GM23338 (cell line): Measurements from ENCODE around the gene EYS. TPM values are rescaled to one million over a fixed set of nuclear protein-coding genes. Genes with fewer than 3 reads are reported as not detected.

Experiments
- ATAC-seq: fragments of 200-7000 bp; cut with Tn5 transposase; 3 replicates; pipeline ENCODE4 v1.9.1; 2020
- DNase-seq: peaks from one replicate; pipeline ENCODE4 v3.0.0-alpha.2; 2015; ENCODE audit warnings: low spot score
- H2AFZ ChIP-seq: fragments of 200-600 bp; sonication (generic); 2 replicates; pipeline ENCODE4 v1.8.0; 2016; ENCODE audit warnings: antibody characterized with exemption, mild to moderate bottlenecking, moderate library complexity
- H3F3A ChIP-seq: fragments of 200-600 bp; sonication (generic); replicated peaks from 2 replicates; pipeline ENCODE4 v1.8.0; 2017; ENCODE audit warnings: antibody characterized with exemption, mixed run types, low read depth
- H3K27ac ChIP-seq: fragments of 200-600 bp; sonication (generic); 2 replicates; pipeline ENCODE4 v1.6.1; 2016; ENCODE audit warnings: low read depth
- H3K27me3 ChIP-seq: fragments of 200-600 bp; sonication (generic); 2 replicates; pipeline ENCODE4 v1.8.0; 2016; ENCODE audit warnings: mild to moderate bottlenecking, mixed run types, moderate library complexity; ENCODE audit not compliant: insufficient read depth
- H3K36me3 ChIP-seq: fragments of 200-600 bp; sonication (generic); 2 replicates; pipeline ENCODE4 v1.8.0; 2016; ENCODE audit warnings: mild to moderate bottlenecking; ENCODE audit not compliant: insufficient read depth
- H3K4me1 ChIP-seq: fragments of 200-600 bp; sonication (generic); 2 replicates; pipeline ENCODE4 v1.8.0; 2016; ENCODE audit warnings: mild to moderate bottlenecking, moderate library complexity; ENCODE audit not compliant: insufficient read depth
- H3K4me2 ChIP-seq: fragments of 200-600 bp; sonication (generic); 2 replicates; pipeline ENCODE4 v1.7.1; 2017; ENCODE audit warnings: mixed run types
- H3K4me3 ChIP-seq: fragments of 200-600 bp; sonication (generic); 2 replicates; pipeline ENCODE4 v1.6.1; 2016; ENCODE audit warnings: mixed run types
- H3K79me2 ChIP-seq: fragments of 200-600 bp; sonication (generic); replicated peaks from 2 replicates; pipeline ENCODE4 v1.8.0; 2017; ENCODE audit warnings: mild to moderate bottlenecking; ENCODE audit not compliant: insufficient read depth
- H3K9me2 ChIP-seq: fragments of 200-600 bp; sonication (generic); 2 replicates; pipeline ENCODE4 v1.8.0; 2017; ENCODE audit not compliant: insufficient read depth
- H4K20me1 ChIP-seq: fragments of 200-600 bp; sonication (generic); replicated peaks from 2 replicates; pipeline ENCODE4 v1.8.0; 2017; ENCODE audit warnings: mild to moderate bottlenecking; ENCODE audit not compliant: insufficient read depth
- H3K27ac Mint-ChIP-seq: 2 replicates; pipeline ENCODE4 v1.8.0; 2020; ENCODE audit warnings: inconsistent platforms, mild to moderate bottlenecking, moderate library complexity, mixed read lengths
- H3K27me3 Mint-ChIP-seq: 3 replicates; pipeline ENCODE4 v1.8.0; 2022; ENCODE audit warnings: low read depth, mild to moderate bottlenecking, moderate library complexity, mixed read lengths, inconsistent platforms; ENCODE audit not compliant: insufficient read depth, poor library complexity
- H3K36me3 Mint-ChIP-seq: 3 replicates; pipeline ENCODE4 v1.8.0; 2021; ENCODE audit warnings: low read depth, mild to moderate bottlenecking, inconsistent platforms, moderate library complexity, mixed read lengths
- H3K4me1 Mint-ChIP-seq: 3 replicates; pipeline ENCODE4 v1.8.0; 2020; ENCODE audit warnings: mild to moderate bottlenecking, inconsistent platforms, mixed read lengths
- H3K4me3 Mint-ChIP-seq: 3 replicates; pipeline ENCODE4 v1.8.0; 2021; ENCODE audit warnings: moderate library complexity, mild to moderate bottlenecking, inconsistent platforms, mixed read lengths
- H3K9me3 Mint-ChIP-seq: 3 replicates; pipeline ENCODE4 v1.8.0; 2020; ENCODE audit warnings: moderate library complexity, mild to moderate bottlenecking, inconsistent platforms, mixed read lengths
- CREB1 ChIP-seq: fragments of 250-450 bp; sonication (Bioruptor Pico); IDR thresholded peaks from 2 replicates; pipeline ENCODE4 v1.5.0; 2020; ENCODE audit warnings: low read depth, mild to moderate bottlenecking, moderate library complexity
- CTCF ChIP-seq, 2 experiments: fragments of 200-600 bp in 1 of 2; sonication (generic) in 1 of 2; conservative IDR thresholded peaks; 2 replicates each; pipeline versions ENCODE4 v1.5.1 to v1.6.1; 2016 to 2017; ENCODE audit warnings: antibody characterized with exemption in 2 of 2, low read depth in 2 of 2, mild to moderate bottlenecking in 2 of 2, moderate library complexity in 1 of 2
- ETS1 ChIP-seq: IDR thresholded peaks from 2 replicates; pipeline ENCODE4 v1.6.1; 2016; ENCODE audit warnings: antibody characterized with exemption
- EZH2 ChIP-seq: fragments of 200-600 bp; sonication (generic); IDR thresholded peaks from one replicate; pipeline ENCODE4 v1.8.0; 2017; ENCODE audit warnings: antibody characterized with exemption, mild to moderate bottlenecking, low read depth; ENCODE audit not compliant: unreplicated experiment
- EZH2phosphoT487 ChIP-seq: fragments of 200-600 bp; sonication (generic); IDR thresholded peaks from one replicate; pipeline ENCODE4 v1.8.1; 2018; ENCODE audit warnings: antibody characterized with exemption; ENCODE audit not compliant: unreplicated experiment
- JUNB ChIP-seq: IDR thresholded peaks from one replicate; pipeline ENCODE4 v1.6.1; 2016; ENCODE audit warnings: antibody characterized with exemption; ENCODE audit not compliant: unreplicated experiment
- NANOG ChIP-seq: IDR thresholded peaks from 2 replicates; pipeline ENCODE4 v1.6.1; 2016; ENCODE audit warnings: antibody characterized with exemption, borderline replicate concordance
- POLR2AphosphoS5 ChIP-seq: IDR thresholded peaks from 2 replicates; pipeline ENCODE4 v1.6.1; 2016; ENCODE audit warnings: antibody characterized with exemption, low read depth
- REST ChIP-seq: IDR thresholded peaks from one replicate; pipeline ENCODE4 v1.6.1; 2018; ENCODE audit warnings: antibody characterized with exemption; ENCODE audit not compliant: unreplicated experiment
- STAT1 ChIP-seq: IDR thresholded peaks from one replicate; pipeline ENCODE4 v1.6.1; 2016; ENCODE audit warnings: antibody characterized with exemption; ENCODE audit not compliant: unreplicated experiment
- ZNF114 ChIP-seq: fragments of 250-450 bp; sonication (Bioruptor Pico); IDR thresholded peaks from 2 replicates; pipeline ENCODE4 v1.5.0; 2020; ENCODE audit warnings: mild to moderate bottlenecking, moderate library complexity
- ZNF331 ChIP-seq: fragments of 250-450 bp; sonication (Bioruptor Pico); IDR thresholded peaks from 2 replicates; pipeline ENCODE4 v1.5.0; 2020; ENCODE audit warnings: low read depth, mild to moderate bottlenecking, moderate library complexity
- ZNF462 ChIP-seq: fragments of 250-450 bp; sonication (Bioruptor Pico); IDR thresholded peaks from 2 replicates; pipeline ENCODE4 v1.5.0; 2020; ENCODE audit warnings: mild to moderate bottlenecking, moderate library complexity
- polyA plus RNA-seq: library from polyadenylated mRNA; unstranded; fragments of >200 nt; fragmentation: Nextera tagmentation; extraction: Ambion mirVana; gene quantifications from 2 replicates; pipeline ENCODE4 v1.2.1, GENCODE V29; 2016
- total RNA-seq: library from RNA; depleted of rRNA; stranded (reverse); fragments of >200 nt; shearing (Covaris generic); gene quantifications from 2 replicates; pipeline ENCODE4 v1.2.3, GENCODE V29; 2014

EYS gene
- total and polyA plus RNA-seq, 2 experiments from 2014 or later = 0.38 to 0.52 TPM

- no peak for ATAC-seq
- H3K27ac Mint-ChIP-seq = no peak overlapping the region
Observed at GRCh38 chr6:63774961-63775360, 1932.1 kb downstream of the EYS start.

More at GRCh38 chr6:63774961-63775360, 1932.1 kb downstream of the EYS start:
- no peaks in the 10 kb centered on the region for H3K9me2 ChIP-seq
- Mint-ChIP-seq H3K27me3 (no peaks in the 10 kb centered on the region), H3K4me3 (no peak overlapping the region), H3K9me3 (peaks cover 7% of the 10 kb centered on the region; the same call in 1 of the 3 replicates), H3K4me1 (no peaks in the 10 kb centered on the region), H3K36me3 (no peaks in the 10 kb centered on the region)
- no peaks in the 10 kb centered on the region for H3K79me2 ChIP-seq
- no peak for DNase-seq
- no peak overlapping the region for H3K27ac ChIP-seq
- peak overlapping the region; percentile 20; the same call in 1 of the 2 replicates for H2AFZ ChIP-seq
- no peak overlapping the region for H3K4me2 ChIP-seq
- no peaks in the 10 kb centered on the region for H3K27me3 ChIP-seq
- H3K4me1 ChIP-seq = no peaks in the 10 kb centered on the region
- H3K4me3 ChIP-seq = no peak overlapping the region
- TF ChIP-seq CTCF (conservative IDR thresholded peaks at IDR 0.05; ENCODE audit: low read depth in 2 of 2) = no peak
- TF ChIP-seq NANOG = no peak
- TF ChIP-seq STAT1 = no peak
- no peak for TF ChIP-seq ETS1
- no peak for TF ChIP-seq POLR2AphosphoS5
- no peak for TF ChIP-seq EZH2
- TF ChIP-seq REST = no peak
- TF ChIP-seq JUNB = no peak
- no peak for TF ChIP-seq EZH2phosphoT487
- TF ChIP-seq ZNF114 (CRISPR knock-in tag) = no peak
- TF ChIP-seq CREB1 (CRISPR knock-in tag) = no peak
- TF ChIP-seq ZNF331 = no peak
- no peak for TF ChIP-seq ZNF462
- no peaks in the 10 kb centered on the region for H4K20me1 ChIP-seq
- H3F3A ChIP-seq = no peaks in the 10 kb centered on the region
- H3K36me3 ChIP-seq = no peaks in the 10 kb centered on the region
